NCI-H1048 (cell line): Measurements from ENCODE around the gene RIMBP2.

Experiments
- DNase-seq: peaks from one replicate; lab custom pipeline; 2025; lab: John Stamatoyannopoulos, UW

Gene RIMBP2

GRCh38 chr12:130506844-130507243, 209.3 kb downstream of the RIMBP2 start:
- DNase-seq: no peak

GRCh38 chr12:130504840-130505175, 211.3 kb downstream of the RIMBP2 start:
- DNase-seq: no peak

GRCh38 chr12:130504110-130504839, 211.8 kb downstream of the RIMBP2 start:
- no peak for DNase-seq

- no peak for DNase-seq
Observed at GRCh38 chr12:130501821-130502220, 214.3 kb downstream of the RIMBP2 start.

- no peak for DNase-seq
Observed at GRCh38 chr12:130500835-130501330, 215.2 kb downstream of the RIMBP2 start.

GRCh38 chr12:130499474-130499873, 216.6 kb downstream of the RIMBP2 start:
- no peak for DNase-seq

GRCh38 chr12:130498589-130499385, 217.3 kb downstream of the RIMBP2 start:
- DNase-seq: no peak

- no peak for DNase-seq
Observed at GRCh38 chr12:130497991-130498390, 218.1 kb downstream of the RIMBP2 start.

- DNase-seq: no peak
Observed at GRCh38 chr12:130497321-130497720, 218.8 kb downstream of the RIMBP2 start.

- no peak for DNase-seq
Observed at GRCh38 chr12:130496516-130497120, 219.5 kb downstream of the RIMBP2 start.

- DNase-seq: no peak
Observed at GRCh38 chr12:130495156-130495555, 220.9 kb downstream of the RIMBP2 start.

GRCh38 chr12:130494736-130495135, 221.4 kb downstream of the RIMBP2 start:
- DNase-seq: no peak

- DNase-seq: no peak
Observed at GRCh38 chr12:130493951-130494350, 222.1 kb downstream of the RIMBP2 start.

- no peak for DNase-seq
Observed at GRCh38 chr12:130491421-130492357, 224.4 kb downstream of the RIMBP2 start.

- DNase-seq: no peak
Observed at GRCh38 chr12:130490674-130491073, 225.4 kb downstream of the RIMBP2 start.

- no peak for DNase-seq
Observed at GRCh38 chr12:130489293-130489692, 226.8 kb downstream of the RIMBP2 start.

GRCh38 chr12:130488358-130488710, 227.8 kb downstream of the RIMBP2 start:
- no peak for DNase-seq

GRCh38 chr12:130487636-130488357, 228.3 kb downstream of the RIMBP2 start:
- no peak for DNase-seq

GRCh38 chr12:130486891-130487416, 229.1 kb downstream of the RIMBP2 start:
- no peak for DNase-seq

GRCh38 chr12:130486146-130486435, 230.0 kb downstream of the RIMBP2 start:
- no peak for DNase-seq
